ENCODE data around the gene MAST4. TPM values are rescaled to one million over a fixed set of nuclear protein-coding genes. Genes with fewer than 3 reads are reported as not detected.

MAST4 gene
- total RNA-seq, 2 donors from 2014 or later: 11.0 to 11.5 TPM

DNA sequence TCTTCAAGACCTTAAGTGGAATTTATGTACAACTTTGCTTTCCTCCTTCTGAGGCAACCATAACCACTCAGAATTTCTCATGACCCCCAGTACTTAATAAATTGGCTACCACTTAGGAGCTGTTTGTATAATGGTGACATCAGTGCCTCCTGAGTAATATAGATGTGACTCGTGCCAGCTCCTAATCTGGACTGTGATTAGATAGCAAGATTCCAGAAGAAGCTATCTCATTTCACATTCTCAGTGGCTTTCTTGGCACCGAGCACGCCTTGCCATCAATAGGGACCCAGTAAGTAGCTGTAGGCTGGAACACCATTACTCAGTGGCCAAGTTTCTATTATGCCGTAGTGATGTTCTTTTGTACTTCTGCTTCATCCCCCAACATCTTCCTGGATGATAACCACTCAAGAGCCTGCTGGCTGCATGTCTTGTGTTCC, 371.7 kb downstream of the MAST4 start:
- 89 to 92% methylated on average over 4 of the region's 4 CpGs for WGBS, 2 experiments (ENCODE audit: insufficient coverage in 1 of 2, insufficient read length in 1 of 2)
- Histone ChIP-seq H3K9ac (ENCODE audit: extremely low read depth, low read length, poor library complexity, severe bottlenecking) (no peak overlapping the region), H3K27ac (ENCODE audit: low read depth, low read length) (no peak overlapping the region), H3K4me1 (ENCODE audit: control insufficient read depth, insufficient read depth, low read length) (peaks cover 4% of the 10 kb centered on the region), H3K4me3 (ENCODE audit: low read length) (no peak overlapping the region), H3K36me3 (ENCODE audit: control insufficient read depth, insufficient read depth, low read length) (no peaks in the 10 kb centered on the region), H3K27me3 (ENCODE audit: control insufficient read depth, insufficient read depth, low read length, poor library complexity, severe bottlenecking) (peaks cover 6% of the 10 kb centered on the region), H3K9me3 (ENCODE audit: control insufficient read depth, low read length) (no peaks in the 10 kb centered on the region)
- H3K9me3 Mint-ChIP-seq: no peaks in the 10 kb centered on the region
- no peaks in the 10 kb centered on the region for H3K36me3 Mint-ChIP-seq (ENCODE audit: low read depth)
- H3K4me1 Mint-ChIP-seq: peaks cover 6% of the 10 kb centered on the region
- H3K4me3 Mint-ChIP-seq: no peak overlapping the region
- H3K27ac Mint-ChIP-seq: no peak overlapping the region
- no peak for DNase-seq
- peaks cover 2% of the 10 kb centered on the region for H3K27me3 Mint-ChIP-seq (ENCODE audit: insufficient read depth)
- TF ChIP-seq, protein P1, sequence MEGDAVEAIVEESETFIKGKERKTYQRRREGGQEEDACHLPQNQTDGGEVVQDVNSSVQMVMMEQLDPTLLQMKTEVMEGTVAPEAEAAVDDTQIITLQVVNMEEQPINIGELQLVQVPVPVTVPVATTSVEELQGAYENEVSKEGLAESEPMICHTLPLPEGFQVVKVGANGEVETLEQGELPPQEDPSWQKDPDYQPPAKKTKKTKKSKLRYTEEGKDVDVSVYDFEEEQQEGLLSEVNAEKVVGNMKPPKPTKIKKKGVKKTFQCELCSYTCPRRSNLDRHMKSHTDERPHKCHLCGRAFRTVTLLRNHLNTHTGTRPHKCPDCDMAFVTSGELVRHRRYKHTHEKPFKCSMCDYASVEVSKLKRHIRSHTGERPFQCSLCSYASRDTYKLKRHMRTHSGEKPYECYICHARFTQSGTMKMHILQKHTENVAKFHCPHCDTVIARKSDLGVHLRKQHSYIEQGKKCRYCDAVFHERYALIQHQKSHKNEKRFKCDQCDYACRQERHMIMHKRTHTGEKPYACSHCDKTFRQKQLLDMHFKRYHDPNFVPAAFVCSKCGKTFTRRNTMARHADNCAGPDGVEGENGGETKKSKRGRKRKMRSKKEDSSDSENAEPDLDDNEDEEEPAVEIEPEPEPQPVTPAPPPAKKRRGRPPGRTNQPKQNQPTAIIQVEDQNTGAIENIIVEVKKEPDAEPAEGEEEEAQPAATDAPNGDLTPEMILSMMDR (conservative IDR thresholded peaks at IDR 0.05): no peak

DNA sequence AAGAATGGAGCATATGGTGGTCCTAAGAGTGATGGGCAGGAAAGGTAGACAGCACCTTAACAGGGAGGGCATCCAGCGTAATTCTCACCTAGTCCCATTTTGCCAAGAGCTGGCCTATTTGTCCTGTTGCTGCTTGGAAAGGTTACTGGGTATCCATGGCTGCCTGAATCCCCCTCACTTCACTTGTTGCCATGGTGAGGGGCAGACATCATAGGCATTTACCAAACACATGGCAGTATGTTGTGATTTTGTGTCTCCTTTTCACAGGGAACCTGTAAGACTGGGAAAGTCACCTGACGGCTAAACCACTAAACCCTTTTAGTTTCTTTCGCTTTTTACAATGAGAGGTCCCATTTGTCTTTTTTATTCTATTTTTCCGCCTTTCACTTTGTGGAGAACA, 373.3 kb downstream of the MAST4 start:
- WGBS, 2 experiments (ENCODE audit: insufficient coverage in 1 of 2, insufficient read length in 1 of 2): 87 to 91% methylated on average over 4 of the region's 4 CpGs

DNA sequence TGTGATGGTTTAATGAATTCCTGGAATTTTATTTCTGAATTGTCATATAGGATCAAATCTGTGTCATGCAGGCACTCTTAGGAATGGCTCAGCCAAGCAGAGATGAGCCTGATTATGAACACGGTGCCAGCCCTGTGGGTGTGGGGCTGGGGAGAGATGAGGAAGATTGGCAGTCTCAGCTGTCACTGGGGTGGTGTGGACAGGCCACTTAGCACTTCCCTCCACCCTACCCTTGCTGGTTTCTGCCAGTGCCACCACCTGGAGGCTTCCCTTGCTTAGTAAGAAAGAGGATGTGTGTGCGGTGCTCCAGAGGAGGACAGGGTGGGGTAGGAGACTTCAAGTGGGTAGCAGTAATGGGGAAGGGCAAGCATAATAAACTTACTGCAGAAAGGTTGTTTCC, 373.8 kb downstream of the MAST4 start:
- peaks cover 20% of the 10 kb centered on the region for H3K27me3 ChIP-seq (ENCODE audit: control insufficient read depth, insufficient read depth, low read length, poor library complexity, severe bottlenecking)
- Mint-ChIP-seq H3K4me3 (no peak overlapping the region), H3K27me3 (ENCODE audit: insufficient read depth) (no peaks in the 10 kb centered on the region), H3K27ac (no peak overlapping the region), H3K36me3 (ENCODE audit: low read depth) (no peaks in the 10 kb centered on the region), H3K4me1 (peaks cover 2% of the 10 kb centered on the region), H3K9me3 (no peaks in the 10 kb centered on the region)
- H3K36me3 ChIP-seq (ENCODE audit: control insufficient read depth, insufficient read depth, low read length): no peaks in the 10 kb centered on the region
- TF ChIP-seq, protein P1 (conservative IDR thresholded peaks at IDR 0.05): no peak
- H3K9me3 ChIP-seq (ENCODE audit: control insufficient read depth, low read length): no peaks in the 10 kb centered on the region
- 80 to 88% methylated on average over 1 to 2 of the region's 2 CpGs for WGBS, 2 experiments (ENCODE audit: insufficient coverage in 1 of 2, insufficient read length in 1 of 2)
- no peak overlapping the region for H3K4me3 ChIP-seq (ENCODE audit: low read length)
- H3K4me1 ChIP-seq (ENCODE audit: control insufficient read depth, insufficient read depth, low read length): peaks cover 3% of the 10 kb centered on the region
- no peak overlapping the region for H3K27ac ChIP-seq (ENCODE audit: low read depth, low read length)
- no peak for DNase-seq
- no peak overlapping the region for H3K9ac ChIP-seq (ENCODE audit: extremely low read depth, low read length, poor library complexity, severe bottlenecking)

More for the DNA sequence above, 373.3 kb downstream of the MAST4 start:
- no peak overlapping the region for H3K27ac Mint-ChIP-seq
- TF ChIP-seq, protein P1 (conservative IDR thresholded peaks at IDR 0.05): no peak
- no peak overlapping the region for H3K4me3 Mint-ChIP-seq
- Histone ChIP-seq H3K4me1 (ENCODE audit: control insufficient read depth, insufficient read depth, low read length) (peaks cover 1% of the 10 kb centered on the region), H3K9me3 (ENCODE audit: control insufficient read depth, low read length) (no peaks in the 10 kb centered on the region), H3K9ac (ENCODE audit: extremely low read depth, low read length, poor library complexity, severe bottlenecking) (no peak overlapping the region), H3K36me3 (ENCODE audit: control insufficient read depth, insufficient read depth, low read length) (no peaks in the 10 kb centered on the region), H3K4me3 (ENCODE audit: low read length) (no peak overlapping the region), H3K27me3 (ENCODE audit: control insufficient read depth, insufficient read depth, low read length, poor library complexity, severe bottlenecking) (peaks cover 20% of the 10 kb centered on the region), H3K27ac (ENCODE audit: low read depth, low read length) (no peak overlapping the region)
- DNase-seq: no peak
- H3K4me1 Mint-ChIP-seq: no peaks in the 10 kb centered on the region
- H3K36me3 Mint-ChIP-seq (ENCODE audit: low read depth): no peaks in the 10 kb centered on the region
- no peaks in the 10 kb centered on the region for H3K9me3 Mint-ChIP-seq
- peaks cover 1% of the 10 kb centered on the region for H3K27me3 Mint-ChIP-seq (ENCODE audit: insufficient read depth)

Data from endodermal cell (in vitro differentiated cells).